Measurements from ENCODE around the gene MOAP1.
"Not testable (repeated sequence)": the region's sequence is repeated elsewhere in the genome, so short reads cannot be mapped to it uniquely, and the experiment has no call there.

Gene MOAP1

GRCh38 chr14:93165271-93166265, 19.1 kb downstream of the MOAP1 start:
- not testable (repeated sequence) for DNase-seq (ENCODE audit: low read depth); H3K4me3 ChIP-seq (ENCODE audit: control insufficient read depth, low read depth, low read length)

DNA sequence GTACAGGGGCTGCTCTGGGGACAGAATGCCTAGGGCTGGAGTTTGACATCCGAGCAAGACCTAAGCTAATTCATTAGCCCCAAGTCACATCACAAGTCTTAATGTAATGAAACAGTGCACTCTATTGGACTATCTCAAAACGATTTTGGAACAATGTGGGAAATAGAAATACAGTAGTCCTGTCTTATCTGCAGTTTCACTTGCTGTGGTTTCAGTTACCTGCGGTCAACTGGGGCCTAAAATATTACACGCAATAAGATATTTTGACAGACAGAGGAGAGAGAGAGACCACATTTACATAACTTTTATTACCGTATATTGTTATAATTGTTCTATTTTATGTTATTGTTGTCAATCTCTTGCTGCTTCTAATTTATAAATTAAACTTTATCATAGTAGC, 21.1 kb downstream of the MOAP1 start:
- TF ChIP-seq, protein P1, sequence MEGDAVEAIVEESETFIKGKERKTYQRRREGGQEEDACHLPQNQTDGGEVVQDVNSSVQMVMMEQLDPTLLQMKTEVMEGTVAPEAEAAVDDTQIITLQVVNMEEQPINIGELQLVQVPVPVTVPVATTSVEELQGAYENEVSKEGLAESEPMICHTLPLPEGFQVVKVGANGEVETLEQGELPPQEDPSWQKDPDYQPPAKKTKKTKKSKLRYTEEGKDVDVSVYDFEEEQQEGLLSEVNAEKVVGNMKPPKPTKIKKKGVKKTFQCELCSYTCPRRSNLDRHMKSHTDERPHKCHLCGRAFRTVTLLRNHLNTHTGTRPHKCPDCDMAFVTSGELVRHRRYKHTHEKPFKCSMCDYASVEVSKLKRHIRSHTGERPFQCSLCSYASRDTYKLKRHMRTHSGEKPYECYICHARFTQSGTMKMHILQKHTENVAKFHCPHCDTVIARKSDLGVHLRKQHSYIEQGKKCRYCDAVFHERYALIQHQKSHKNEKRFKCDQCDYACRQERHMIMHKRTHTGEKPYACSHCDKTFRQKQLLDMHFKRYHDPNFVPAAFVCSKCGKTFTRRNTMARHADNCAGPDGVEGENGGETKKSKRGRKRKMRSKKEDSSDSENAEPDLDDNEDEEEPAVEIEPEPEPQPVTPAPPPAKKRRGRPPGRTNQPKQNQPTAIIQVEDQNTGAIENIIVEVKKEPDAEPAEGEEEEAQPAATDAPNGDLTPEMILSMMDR (IDR thresholded peaks at IDR 0.05; ENCODE audit: control insufficient read depth, insufficient read depth, low read depth, low read length, missing control alignments) = no peak
- H3K4me3 ChIP-seq (ENCODE audit: control insufficient read depth, low read depth, low read length) = no peak overlapping the region
- DNase-seq (ENCODE audit: low read depth) = no peak

DNA sequence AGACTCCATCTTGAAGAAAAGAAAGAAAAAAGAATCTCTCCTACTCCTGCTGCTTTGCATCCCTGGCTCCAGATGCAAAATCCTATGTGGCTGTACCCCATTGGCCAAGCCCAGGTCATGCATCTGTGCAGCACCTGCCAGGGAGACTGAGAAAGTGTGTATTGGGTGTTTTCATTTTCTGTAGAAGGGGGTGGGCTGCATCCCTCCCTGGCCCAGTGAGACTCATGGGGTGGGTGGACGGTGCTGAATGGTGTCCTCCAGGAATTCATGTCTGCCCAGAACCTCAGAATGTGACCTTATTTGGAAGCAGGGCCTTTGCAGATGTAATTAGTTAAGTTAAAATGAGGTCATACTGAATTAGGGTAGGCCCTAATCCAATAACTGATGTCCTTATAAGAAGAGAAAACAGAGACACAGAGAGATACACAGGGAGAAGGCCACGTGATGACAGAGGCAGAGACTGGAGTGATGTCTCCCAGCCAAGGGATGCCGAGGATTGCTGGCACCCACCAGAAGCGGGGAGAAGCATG, 23.2 kb downstream of the MOAP1 start:
- no peak for DNase-seq (ENCODE audit: low read depth)
- no peak overlapping the region for H3K4me3 ChIP-seq (ENCODE audit: control insufficient read depth, low read depth, low read length)
- TF ChIP-seq, protein P1 (IDR thresholded peaks at IDR 0.05; ENCODE audit: control insufficient read depth, insufficient read depth, low read depth, low read length, missing control alignments) = no peak

- no peak for DNase-seq (ENCODE audit: low read depth)
- no peak overlapping the region for H3K4me3 ChIP-seq (ENCODE audit: control insufficient read depth, low read depth, low read length)
- TF ChIP-seq, protein P1 (IDR thresholded peaks at IDR 0.05; ENCODE audit: control insufficient read depth, insufficient read depth, low read depth, low read length, missing control alignments) = peak; percentile 55
Observed at GRCh38 chr14:93160353-93160801, 24.3 kb downstream of the MOAP1 start.

DNA sequence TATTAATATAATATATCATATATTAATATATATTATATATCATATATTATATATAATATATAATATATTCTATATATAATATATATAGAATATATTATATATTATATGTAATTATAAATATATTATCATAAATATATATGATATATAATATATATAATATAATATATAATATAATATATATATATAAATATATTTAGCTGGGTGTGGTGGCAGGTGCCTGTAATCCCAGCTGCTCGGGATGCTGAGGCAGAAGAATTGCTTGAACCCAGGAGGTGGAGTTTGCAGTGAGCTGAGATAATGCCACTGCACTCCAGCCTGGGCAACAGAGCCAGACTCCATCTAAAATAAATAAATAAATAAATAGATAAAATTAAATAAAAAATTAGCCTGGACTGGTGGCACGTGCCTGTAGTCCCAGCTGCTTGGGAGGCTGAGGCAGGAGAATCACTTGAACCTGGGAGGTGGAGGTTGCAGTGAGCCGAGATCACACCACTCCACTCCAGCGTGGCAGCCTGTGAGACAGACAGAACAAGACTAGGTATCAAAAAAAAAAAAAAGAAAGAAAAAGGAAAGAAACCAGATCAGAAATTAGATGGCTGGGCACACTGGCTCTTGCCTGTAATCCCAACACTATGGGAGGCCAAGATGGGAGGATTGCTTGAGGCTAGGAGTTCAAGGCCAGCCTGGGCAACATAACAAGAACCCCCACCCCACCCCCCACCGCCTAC, 24.9 kb downstream of the MOAP1 start:
- not testable (repeated sequence) for H3K4me3 ChIP-seq (ENCODE audit: control insufficient read depth, low read depth, low read length); DNase-seq (ENCODE audit: low read depth)

- not testable (repeated sequence) for DNase-seq (ENCODE audit: low read depth)
Observed at GRCh38 chr14:93158349-93158748, 26.3 kb downstream of the MOAP1 start.

GRCh38 chr14:93156693-93157369, 27.9 kb downstream of the MOAP1 start:
- TF ChIP-seq, protein P1 (IDR thresholded peaks at IDR 0.05; ENCODE audit: control insufficient read depth, insufficient read depth, low read depth, low read length, missing control alignments) = no peak
- DNase-seq (ENCODE audit: low read depth) = no peak

More at GRCh38 chr14:93158349-93158748, 26.3 kb downstream of the MOAP1 start:
- H3K4me3 ChIP-seq (ENCODE audit: control insufficient read depth, low read depth, low read length) = not testable (repeated sequence)

More at GRCh38 chr14:93156693-93157369, 27.9 kb downstream of the MOAP1 start:
- H3K4me3 ChIP-seq (ENCODE audit: control insufficient read depth, low read depth, low read length) = no peak overlapping the region
